ENCODE results near the gene TRIM17. TPM values are rescaled to one million over a fixed set of nuclear protein-coding genes. Genes with fewer than 3 reads are reported as not detected.

Gene TRIM17
- total RNA-seq, 2 experiments from 2014 or later: 0.13 TPM; not detected in 1

- Histone ChIP-seq H4K20me1 (ENCODE audit: insufficient read depth, low read length) (no peaks in the 10 kb centered on the region), H3K4me3 (ENCODE audit: low read depth, low read length, poor library complexity, severe bottlenecking) (no peak overlapping the region), H2AFZ (ENCODE audit: low read length) (no peak overlapping the region), H3K9me3 (ENCODE audit: low read length) (no peaks in the 10 kb centered on the region), H3K4me1 (ENCODE audit: insufficient read depth, low read length, poor library complexity, severe bottlenecking) (no peaks in the 10 kb centered on the region), H3K4me2 (ENCODE audit: low read length) (no peak overlapping the region), H3K79me2 (ENCODE audit: insufficient read depth, low read depth, low read length) (no peaks in the 10 kb centered on the region), H3K36me3 (ENCODE audit: insufficient read depth, low read length) (no peaks in the 10 kb centered on the region), H3K27ac (ENCODE audit: low read depth, low read length, poor library complexity, severe bottlenecking) (no peak overlapping the region), H3K9me2 (ENCODE audit: insufficient read depth, low read length) (no peaks in the 10 kb centered on the region)
- BruUV-seq (replicated peaks): no TSS peak
- POLR2A ChIA-PET: no interaction called here
- no peak for DNase-seq (ENCODE audit: low spot score)
- no peak for TF ChIP-seq CTCF (conservative IDR thresholded peaks at IDR 0.05; ENCODE audit: low read length)
- no peak for TF ChIP-seq EZH2phosphoT487 (IDR thresholded peaks at IDR 0.05; ENCODE audit: borderline replicate concordance, low read depth, low read length)
- CTCF ChIA-PET (ENCODE audit: unreplicated experiment): no interaction called here
- intact Hi-C loops (cut with micrococcal nuclease; ENCODE audit: unreplicated experiment): no loop called here
Measured at GRCh38 chr1:228414511-228415211, 2.0 kb downstream of the TRIM17 start.

GRCh38 chr1:228413241-228414010 is 3.2 kb downstream of the TRIM17 start:
- Histone ChIP-seq H2AFZ (ENCODE audit: low read length) (no peak overlapping the region), H3K9me2 (ENCODE audit: insufficient read depth, low read length) (no peaks in the 10 kb centered on the region), H3K79me2 (ENCODE audit: insufficient read depth, low read depth, low read length) (no peaks in the 10 kb centered on the region), H3K4me3 (ENCODE audit: low read depth, low read length, poor library complexity, severe bottlenecking) (no peak overlapping the region), H3K4me1 (ENCODE audit: insufficient read depth, low read length, poor library complexity, severe bottlenecking) (no peaks in the 10 kb centered on the region), H3K4me2 (ENCODE audit: low read length) (no peak overlapping the region), H4K20me1 (ENCODE audit: insufficient read depth, low read length) (no peaks in the 10 kb centered on the region), H3K27ac (ENCODE audit: low read depth, low read length, poor library complexity, severe bottlenecking) (no peak overlapping the region), H3K9me3 (ENCODE audit: low read length) (no peaks in the 10 kb centered on the region), H3K36me3 (ENCODE audit: insufficient read depth, low read length) (no peaks in the 10 kb centered on the region)
- intact Hi-C loops (cut with micrococcal nuclease; ENCODE audit: unreplicated experiment): no loop called here
- POLR2A ChIA-PET: no interaction called here
- CTCF ChIA-PET (ENCODE audit: unreplicated experiment): no interaction called here
- TF ChIP-seq EZH2phosphoT487 (IDR thresholded peaks at IDR 0.05; ENCODE audit: borderline replicate concordance, low read depth, low read length) (no peak), CTCF (conservative IDR thresholded peaks at IDR 0.05; ENCODE audit: low read length) (no peak)
- TSS peak; percentile 31 for BruUV-seq (replicated peaks)
- DNase-seq (ENCODE audit: low spot score): no peak
